ENCODE measurements around the gene TXNL4A.
"Not testable (repeated sequence)": the region's sequence is repeated elsewhere in the genome, so short reads cannot be mapped to it uniquely, and the experiment has no call there.

Gene TXNL4A

GRCh38 chr18:79962835-79963657 lies 25.3 kb downstream of the TXNL4A start:
- TF ChIP-seq, protein P1, sequence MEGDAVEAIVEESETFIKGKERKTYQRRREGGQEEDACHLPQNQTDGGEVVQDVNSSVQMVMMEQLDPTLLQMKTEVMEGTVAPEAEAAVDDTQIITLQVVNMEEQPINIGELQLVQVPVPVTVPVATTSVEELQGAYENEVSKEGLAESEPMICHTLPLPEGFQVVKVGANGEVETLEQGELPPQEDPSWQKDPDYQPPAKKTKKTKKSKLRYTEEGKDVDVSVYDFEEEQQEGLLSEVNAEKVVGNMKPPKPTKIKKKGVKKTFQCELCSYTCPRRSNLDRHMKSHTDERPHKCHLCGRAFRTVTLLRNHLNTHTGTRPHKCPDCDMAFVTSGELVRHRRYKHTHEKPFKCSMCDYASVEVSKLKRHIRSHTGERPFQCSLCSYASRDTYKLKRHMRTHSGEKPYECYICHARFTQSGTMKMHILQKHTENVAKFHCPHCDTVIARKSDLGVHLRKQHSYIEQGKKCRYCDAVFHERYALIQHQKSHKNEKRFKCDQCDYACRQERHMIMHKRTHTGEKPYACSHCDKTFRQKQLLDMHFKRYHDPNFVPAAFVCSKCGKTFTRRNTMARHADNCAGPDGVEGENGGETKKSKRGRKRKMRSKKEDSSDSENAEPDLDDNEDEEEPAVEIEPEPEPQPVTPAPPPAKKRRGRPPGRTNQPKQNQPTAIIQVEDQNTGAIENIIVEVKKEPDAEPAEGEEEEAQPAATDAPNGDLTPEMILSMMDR (conservative IDR thresholded peaks at IDR 0.05; ENCODE audit: low read depth, low read length): no peak
- no peak overlapping the region for H3K4me2 ChIP-seq
- H3K4me1 ChIP-seq (ENCODE audit: low read depth, poor library complexity, severe bottlenecking): no peaks in the 10 kb centered on the region
- H3K36me3 ChIP-seq (ENCODE audit: insufficient read depth): no peaks in the 10 kb centered on the region
- H4K20me1 ChIP-seq (ENCODE audit: insufficient read depth): no peaks in the 10 kb centered on the region
- H3K27ac ChIP-seq: no peak overlapping the region
- H3K4me3 ChIP-seq (IDR thresholded peaks at IDR 0.05; ENCODE audit: insufficient read depth, low read depth, low read length): no peak overlapping the region
- no peaks in the 10 kb centered on the region for H3K27me3 ChIP-seq (ENCODE audit: insufficient read depth, low read depth)
- H2AFZ ChIP-seq (ENCODE audit: low read depth): no peak overlapping the region
- no peaks in the 10 kb centered on the region for H3K79me2 ChIP-seq (ENCODE audit: insufficient read depth, low read depth)
- H3K9ac ChIP-seq: no peak overlapping the region

- Histone ChIP-seq H3K27me3 (ENCODE audit: insufficient read depth, low read depth) (no peaks in the 10 kb centered on the region), H3K79me2 (ENCODE audit: insufficient read depth, low read depth) (no peaks in the 10 kb centered on the region), H4K20me1 (ENCODE audit: insufficient read depth) (no peaks in the 10 kb centered on the region), H3K4me3 (IDR thresholded peaks at IDR 0.05; ENCODE audit: insufficient read depth, low read depth, low read length) (no peak overlapping the region), H3K36me3 (ENCODE audit: insufficient read depth) (no peaks in the 10 kb centered on the region), H2AFZ (ENCODE audit: low read depth) (no peak overlapping the region), H3K4me1 (ENCODE audit: low read depth, poor library complexity, severe bottlenecking) (no peaks in the 10 kb centered on the region), H3K4me2 (no peak overlapping the region), H3K9ac (no peak overlapping the region), H3K27ac (no peak overlapping the region)
- TF ChIP-seq, protein P1 (conservative IDR thresholded peaks at IDR 0.05; ENCODE audit: low read depth, low read length): no peak
Observed at GRCh38 chr18:79962311-79962710, 26.1 kb downstream of the TXNL4A start.

- no peaks in the 10 kb centered on the region for H3K4me1 ChIP-seq (ENCODE audit: low read depth, poor library complexity, severe bottlenecking)
- H3K27ac ChIP-seq: no peak overlapping the region
- no peaks in the 10 kb centered on the region for H4K20me1 ChIP-seq (ENCODE audit: insufficient read depth)
- H3K79me2 ChIP-seq (ENCODE audit: insufficient read depth, low read depth): no peaks in the 10 kb centered on the region
- H3K4me2 ChIP-seq: no peak overlapping the region
- H3K27me3 ChIP-seq (ENCODE audit: insufficient read depth, low read depth): no peaks in the 10 kb centered on the region
- no peak overlapping the region for H3K9ac ChIP-seq
- no peak overlapping the region for H2AFZ ChIP-seq (ENCODE audit: low read depth)
- TF ChIP-seq, protein P1 (conservative IDR thresholded peaks at IDR 0.05; ENCODE audit: low read depth, low read length): no peak
- no peak overlapping the region for H3K4me3 ChIP-seq (IDR thresholded peaks at IDR 0.05; ENCODE audit: insufficient read depth, low read depth, low read length)
- H3K36me3 ChIP-seq (ENCODE audit: insufficient read depth): no peaks in the 10 kb centered on the region
Observed at GRCh38 chr18:79961527-79962291, 26.7 kb downstream of the TXNL4A start.

- Histone ChIP-seq H3K9ac (no peak overlapping the region), H3K27me3 (ENCODE audit: insufficient read depth, low read depth) (no peaks in the 10 kb centered on the region), H3K4me3 (IDR thresholded peaks at IDR 0.05; ENCODE audit: insufficient read depth, low read depth, low read length) (no peak overlapping the region), H3K27ac (no peak overlapping the region), H3K4me1 (ENCODE audit: low read depth, poor library complexity, severe bottlenecking) (no peaks in the 10 kb centered on the region), H3K36me3 (ENCODE audit: insufficient read depth) (no peaks in the 10 kb centered on the region), H3K79me2 (ENCODE audit: insufficient read depth, low read depth) (no peaks in the 10 kb centered on the region), H3K4me2 (no peak overlapping the region), H2AFZ (ENCODE audit: low read depth) (no peak overlapping the region), H4K20me1 (ENCODE audit: insufficient read depth) (no peaks in the 10 kb centered on the region)
- TF ChIP-seq, protein P1 (conservative IDR thresholded peaks at IDR 0.05; ENCODE audit: low read depth, low read length): no peak
Observed at GRCh38 chr18:79960921-79961526, 27.3 kb downstream of the TXNL4A start.

- not testable (repeated sequence) for H3K36me3 ChIP-seq (ENCODE audit: insufficient read depth); H3K79me2 ChIP-seq (ENCODE audit: insufficient read depth, low read depth); H4K20me1 ChIP-seq (ENCODE audit: insufficient read depth); H3K27ac ChIP-seq; H2AFZ ChIP-seq (ENCODE audit: low read depth); H3K4me1 ChIP-seq (ENCODE audit: low read depth, poor library complexity, severe bottlenecking); H3K9ac ChIP-seq; H3K4me3 ChIP-seq (IDR thresholded peaks at IDR 0.05; ENCODE audit: insufficient read depth, low read depth, low read length); H3K27me3 ChIP-seq (ENCODE audit: insufficient read depth, low read depth); H3K4me2 ChIP-seq
Observed at GRCh38 chr18:79960161-79960801, 28.1 kb downstream of the TXNL4A start.
